ENCODE results near the gene RNF222. TPM values are rescaled to one million over a fixed set of nuclear protein-coding genes. Genes with fewer than 3 reads are reported as not detected.

Gene RNF222
- not detected in 2 replicates for total RNA-seq

GRCh38 chr17:8397636-8398035, at the start of gene RNF222:
Gene RNF222, minus strand, starts transcription at chr17:8397827. Its CDS starts 4,366 bp downstream, at chr17:8393461.

GRCh38 chr17:8435245-8436168, 37.9 kb upstream of the RNF222 start, which contains the start of gene NDEL1:
Gene NDEL1, plus strand, starts transcription at chr17:8435884. Its CDS starts 8,388 bp downstream, at chr17:8444272.

GRCh38 chr17:8383143-8383822, 14.3 kb downstream of the RNF222 start, which contains the start of gene RPL26:
Gene RPL26, minus strand, starts transcription at chr17:8383193. Its CDS starts 883 bp downstream, at chr17:8382310.

GRCh38 chr17:8376271-8377067, 21.2 kb downstream of the RNF222 start, which contains the start of gene KRABD2:
Gene KRABD2, minus strand, starts transcription at chr17:8376704.

Other genes with a start within 250 kb of the RNF222 start
- gene PER1, start 245.4 kb downstream of the RNF222 start, total RNA-seq = 27.2 and 38.1 TPM in 2 replicates
- gene VAMP2, start 234.9 kb downstream of the RNF222 start, total RNA-seq = 3.3 and 5.5 TPM in 2 replicates
- 23.9 and 30.1 TPM in 2 replicates for gene TMEM107, start 221.4 kb downstream of the RNF222 start, total RNA-seq
- gene BORCS6, start 207.6 kb downstream of the RNF222 start, total RNA-seq = 5.9 and 6.2 TPM in 2 replicates
- 24.6 and 32.6 TPM in 2 replicates for gene AURKB, start 187.3 kb downstream of the RNF222 start, total RNA-seq
- gene CTC1, start 149.8 kb downstream of the RNF222 start, total RNA-seq = 6.6 and 12.1 TPM in 2 replicates
- 53.6 and 83.7 TPM in 2 replicates for gene PFAS, start 148.5 kb downstream of the RNF222 start, total RNA-seq
- 7.6 and 8.1 TPM in 2 replicates for gene RANGRF, start 109.2 kb downstream of the RNF222 start, total RNA-seq
- gene SLC25A35, start 102.4 kb downstream of the RNF222 start, total RNA-seq = 1.1 and 1.2 TPM in 2 replicates
- not detected in 2 replicates for gene ARHGEF15, start 87.6 kb downstream of the RNF222 start, total RNA-seq
- gene ODF4, start 58.0 kb downstream of the RNF222 start, total RNA-seq = not detected in 2 replicates
- gene RPL26, start 14.6 kb downstream of the RNF222 start, total RNA-seq = 1,773 and 4,256 TPM in 2 replicates
- gene NDEL1, start 38.1 kb upstream of the RNF222 start, total RNA-seq = 39.3 and 53.2 TPM in 2 replicates
- 28.9 and 37.1 TPM in 2 replicates for gene MYH10, start 232.9 kb upstream of the RNF222 start, total RNA-seq

Data from subcutaneous preadipocyte (primary cell).